Psoas muscle (tissue), 8 donors: ENCODE measurements around the gene SMG6. TPM values are rescaled to one million over a fixed set of nuclear protein-coding genes. Genes with fewer than 3 reads are reported as not detected.

ENCODE experiments used
- ATAC-seq, 4 donors: fragments of 200-7000 bp; cut with Tn5 transposase; one replicate each; pipeline ENCODE4 v1.9.1; 2020; ENCODE audit warnings: moderate library complexity in 3 of 4, mild to moderate bottlenecking in 2 of 4
- DNase-seq, 2 donors: peaks; one replicate each; pipeline ENCODE4 v3.0.0-alpha.2; 2020
- H3K27ac ChIP-seq: fragments of 200-600 bp; one replicate; pipeline ENCODE4 v1.8.0; 2022
- H3K27me3 ChIP-seq, 3 donors: fragments of 200-600 bp in 1 of 3; one replicate each; pipeline versions ENCODE4 v1.6.1 to v1.8.0; 2013 to 2022; ENCODE audit warnings: low read length in 2 of 3, mild to moderate bottlenecking in 2 of 3, moderate library complexity in 1 of 3; ENCODE audit not compliant: insufficient read depth in 3 of 3
- H3K36me3 ChIP-seq, 2 donors: fragments of 200-600 bp in 1 of 2; one replicate each; pipeline versions ENCODE4 v1.6.1 to v1.8.0; 2013 to 2022; ENCODE audit warnings: low read depth in 1 of 2, mild to moderate bottlenecking in 1 of 2, moderate library complexity in 1 of 2; ENCODE audit not compliant: insufficient read depth in 1 of 2
- H3K4me1 ChIP-seq: fragments of 200-600 bp; one replicate; pipeline ENCODE4 v1.8.0; 2022
- H3K4me3 ChIP-seq: fragments of 200-600 bp; one replicate; pipeline ENCODE4 v1.8.0; 2022; ENCODE audit warnings: mild to moderate bottlenecking
- H3K9me3 ChIP-seq: fragments of 200-600 bp; one replicate; pipeline ENCODE4 v1.8.0; 2022
- WGBS, 3 donors: extraction: QIAGEN DNeasy Blood & Tissue Kit; methylation state at CpG; one replicate each; pipeline versions ENCODE4 v1.1.6 to v1.1.7; 2013; 5-methylcytosine and 5-hydroxymethylcytosine counted together
- intact Hi-C, 2 donors: fragments of 100-400 bp; cut with DNase I; formaldehyde crosslinking; loops; one replicate each; pipeline versions ENCODE4 v1.11.0 to v1.14.2; 2022
- polyA plus RNA-seq, 3 donors: library from polyadenylated mRNA; stranded (reverse); fragments of 200-250 nt; gene quantifications; one replicate each; pipeline ENCODE4 v1.2.3, GENCODE V29; 2013
- total RNA-seq, 4 donors: library from RNA; stranded (reverse); fragmentation: NEBNext Ultra II Directional in 2 of 4; extraction: Animal tissue kit (Norgen Biotek cat#: 25700) in 2 of 4; gene quantifications; one replicate each; pipeline versions ENCODE4 v1.2.1 to v1.2.4, GENCODE V29; 2021 to 2023
- TF ChIP-seq, protein P1 (sequence below): fragments of 200-600 bp; IDR thresholded peaks from one replicate; pipeline ENCODE4 v1.8.0; 2022; ENCODE audit warnings: antibody characterized with exemption
- donor health status: healthy with polysubstance abuse.
- donor health status: DM: no; HTN: no; CAD: no; lungs with moderate emphysema.
- donor health status: Bipolar disorder and iron deficiency.
- donor health status: healthy.
- donor health status: DM: yes; HTN: yes; CAD: no.
- donor health status: DM: no; HTN: no; CAD: no.
- donor health status: DM: no; HTN: no; CAD: no.
- donor health status: DM: yes; HTN: yes; CAD: no.

The SMG6 gene
- total and polyA plus RNA-seq, 7 donors, result 9.4 to 24.1 (median 16.3) TPM

DNA sequence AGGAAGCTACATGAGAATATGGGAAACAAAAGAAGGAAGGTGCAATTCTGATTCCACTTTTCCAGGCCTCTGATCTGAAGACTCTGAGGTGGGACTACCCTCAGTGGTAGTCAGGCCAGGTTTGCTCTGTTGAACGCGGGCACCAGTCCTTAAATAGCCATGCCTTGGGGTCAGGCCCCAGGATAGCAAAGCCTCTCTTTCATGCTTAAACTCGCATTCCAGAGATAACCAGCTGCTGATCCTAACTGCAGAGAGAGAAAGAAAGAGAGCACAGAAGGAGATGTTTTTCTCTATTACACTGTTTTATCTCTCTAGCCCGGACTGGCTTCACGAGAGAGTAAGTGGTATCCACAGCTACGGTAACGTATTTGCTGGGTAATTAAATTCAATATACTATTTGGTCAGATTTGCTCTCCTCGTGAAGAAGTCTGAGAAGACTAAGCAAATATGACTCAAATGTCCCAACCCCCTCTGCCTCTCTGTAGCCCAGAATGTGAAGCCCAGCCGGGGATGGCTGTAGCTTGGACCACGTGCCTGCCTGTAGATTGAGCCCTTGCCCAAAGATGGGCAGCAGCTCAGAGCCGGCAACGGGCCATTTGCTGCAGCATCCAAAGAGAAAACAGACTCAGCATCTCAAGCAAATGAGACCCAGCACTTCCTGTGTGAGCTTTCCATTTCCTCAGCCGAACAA lies 122.2 kb downstream of the SMG6 start:
- Histone ChIP-seq H3K9me3 (no peaks in the 10 kb centered on the region), H3K4me3 (no peak overlapping the region), H3K36me3 (peaks cover 0 to 8% of the 10 kb centered on the region in 2 donors), H3K27ac (peak overlapping the region; percentile 52), H3K27me3 (no peaks in the 10 kb centered on the region), H3K4me1 (peaks cover 59% of the 10 kb centered on the region)
- peak; percentile 62 to 68 for DNase-seq
- intact Hi-C loops, result no loop called here
- peak; percentile 37 to 49 (median 47) for ATAC-seq
- TF ChIP-seq, protein P1, sequence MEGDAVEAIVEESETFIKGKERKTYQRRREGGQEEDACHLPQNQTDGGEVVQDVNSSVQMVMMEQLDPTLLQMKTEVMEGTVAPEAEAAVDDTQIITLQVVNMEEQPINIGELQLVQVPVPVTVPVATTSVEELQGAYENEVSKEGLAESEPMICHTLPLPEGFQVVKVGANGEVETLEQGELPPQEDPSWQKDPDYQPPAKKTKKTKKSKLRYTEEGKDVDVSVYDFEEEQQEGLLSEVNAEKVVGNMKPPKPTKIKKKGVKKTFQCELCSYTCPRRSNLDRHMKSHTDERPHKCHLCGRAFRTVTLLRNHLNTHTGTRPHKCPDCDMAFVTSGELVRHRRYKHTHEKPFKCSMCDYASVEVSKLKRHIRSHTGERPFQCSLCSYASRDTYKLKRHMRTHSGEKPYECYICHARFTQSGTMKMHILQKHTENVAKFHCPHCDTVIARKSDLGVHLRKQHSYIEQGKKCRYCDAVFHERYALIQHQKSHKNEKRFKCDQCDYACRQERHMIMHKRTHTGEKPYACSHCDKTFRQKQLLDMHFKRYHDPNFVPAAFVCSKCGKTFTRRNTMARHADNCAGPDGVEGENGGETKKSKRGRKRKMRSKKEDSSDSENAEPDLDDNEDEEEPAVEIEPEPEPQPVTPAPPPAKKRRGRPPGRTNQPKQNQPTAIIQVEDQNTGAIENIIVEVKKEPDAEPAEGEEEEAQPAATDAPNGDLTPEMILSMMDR, result no peak
- 13 to 25% (median 17%) methylated on average over 13 of the region's 13 CpGs for WGBS, 3 donors

DNA sequence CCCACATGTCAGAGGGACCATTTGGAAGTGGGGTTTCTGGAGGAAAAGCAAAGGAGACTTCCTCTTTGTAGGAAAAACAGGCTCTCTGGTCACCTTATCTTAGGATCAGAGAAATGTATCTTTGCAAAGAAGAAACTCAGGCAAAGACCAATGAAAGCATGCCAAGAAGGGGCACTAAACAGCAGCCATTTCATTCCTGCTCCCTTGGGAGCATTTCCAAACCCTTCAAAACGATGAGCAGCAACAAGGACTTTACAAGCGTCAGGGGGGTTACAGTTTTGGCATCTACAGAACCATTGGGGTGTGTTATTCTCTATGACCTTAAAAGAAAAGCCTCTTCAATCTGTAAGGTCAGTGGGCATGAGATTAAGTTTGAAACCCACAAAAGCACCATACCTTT lies 122.8 kb downstream of the SMG6 start:
- intact Hi-C loops, result no loop called here

DNA sequence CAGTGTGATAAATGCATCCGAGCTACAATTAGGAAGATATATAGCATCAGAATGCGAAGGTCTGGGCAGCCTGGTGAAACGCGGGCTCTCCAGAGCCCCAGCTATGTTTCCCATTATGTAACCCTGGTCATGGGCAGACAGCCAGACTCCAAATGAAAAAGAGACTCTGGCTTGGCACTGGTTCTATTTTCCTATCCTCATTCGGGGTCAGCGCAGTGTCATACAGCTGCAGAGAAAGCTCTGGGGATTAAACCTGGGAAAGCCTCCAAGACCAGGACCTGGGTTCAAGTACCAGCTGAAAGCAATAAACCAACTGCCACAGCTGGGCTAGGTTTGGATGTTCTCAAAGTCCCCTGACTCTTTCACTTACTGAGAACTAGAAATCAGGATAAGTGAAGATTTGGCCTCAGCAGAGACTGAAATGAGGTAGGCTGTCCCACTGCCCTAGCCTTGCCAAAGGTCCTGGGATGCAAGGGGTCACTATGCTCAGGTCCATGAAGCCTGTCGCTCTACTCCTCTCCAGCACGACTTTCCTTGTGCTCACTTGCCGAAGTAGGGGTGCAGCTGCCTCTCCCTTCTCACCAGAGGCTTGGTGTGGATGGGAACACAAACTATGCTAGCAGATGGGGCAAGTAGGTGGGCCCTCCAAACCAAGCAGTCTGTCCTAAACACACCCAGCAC lies 123.8 kb downstream of the SMG6 start:
- Histone ChIP-seq H3K27ac (peak overlapping the region; percentile 84), H3K9me3 (no peaks in the 10 kb centered on the region), H3K27me3 (no peaks in the 10 kb centered on the region), H3K4me3 (no peak overlapping the region), H3K4me1 (peaks cover 75% of the 10 kb centered on the region), H3K36me3 (no peaks in the 10 kb centered on the region)
- intact Hi-C loops, result loop anchor here (5.0 kb wide), 2 partner anchors 33 to 58 kb away; no protein-coding TSS in a partner anchor
- DNase-seq (peak; percentile 78 to 83), ATAC-seq (peak; percentile 64 to 86 (median 71))
- TF ChIP-seq, protein P1, result no peak
- 5 to 6% (median 5%) methylated on average over 9 of the region's 9 CpGs for WGBS, 3 donors

More for the DNA sequence above, 122.8 kb downstream of the SMG6 start:
- Histone ChIP-seq H3K4me3 (no peak overlapping the region), H3K36me3 (peaks cover 0 to 2% of the 10 kb centered on the region in 2 donors), H3K27me3 (no peaks in the 10 kb centered on the region), H3K27ac (peak overlapping the region; percentile 52), H3K4me1 (peaks cover 65% of the 10 kb centered on the region), H3K9me3 (no peaks in the 10 kb centered on the region)
- 46 to 55% (median 47%) methylated on average over 2 of the region's 2 CpGs for WGBS, 3 donors
- ATAC-seq, result no peak
- DNase-seq, result no peak
- TF ChIP-seq, protein P1, result no peak

DNA sequence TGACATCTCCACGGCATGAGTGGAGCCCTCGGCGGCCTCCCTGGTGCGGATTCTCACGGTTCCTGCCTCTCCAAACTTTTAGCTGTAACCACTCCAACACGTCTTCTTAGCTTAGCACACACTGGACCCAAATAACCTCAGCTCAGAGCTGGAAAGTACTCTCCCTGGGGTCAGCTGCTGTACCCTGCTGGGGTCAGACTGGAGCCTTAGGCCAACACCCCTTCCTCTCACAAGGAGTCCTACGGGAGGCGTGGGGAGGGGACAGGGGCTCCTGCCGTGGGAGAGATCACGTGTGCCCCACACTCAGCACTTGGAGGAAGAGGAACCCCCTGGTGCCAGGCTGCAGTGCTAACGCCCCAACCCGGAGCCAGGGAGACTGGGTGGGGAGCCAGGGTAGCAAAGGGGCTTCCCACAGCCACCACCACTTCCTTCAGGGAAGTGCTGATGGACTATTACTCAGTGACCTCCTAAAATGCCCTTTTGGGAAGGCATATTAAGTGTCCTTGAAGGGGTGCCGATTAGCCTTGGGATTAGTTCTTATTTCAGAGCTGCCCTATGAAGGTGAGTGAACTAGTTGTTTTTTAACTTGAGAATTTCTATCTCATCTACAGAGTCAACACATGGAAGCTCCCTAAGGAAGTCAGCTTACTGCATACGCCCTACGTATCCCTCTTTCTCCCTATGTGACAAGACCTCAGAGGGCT lies 124.6 kb downstream of the SMG6 start:
- Histone ChIP-seq H3K27me3 (no peaks in the 10 kb centered on the region), H3K27ac (peak overlapping the region; percentile 84), H3K36me3 (no peaks in the 10 kb centered on the region), H3K9me3 (no peaks in the 10 kb centered on the region), H3K4me1 (peaks cover 81% of the 10 kb centered on the region), H3K4me3 (no peak overlapping the region)
- intact Hi-C loops, result loop anchor here (5.0 kb wide), 2 partner anchors 33 to 58 kb away; no protein-coding TSS in a partner anchor
- ATAC-seq (peak in 1 of 4 donors; percentile 4), DNase-seq (peak; percentile 22 to 63)
- TF ChIP-seq, protein P1, result no peak
- WGBS, 3 donors, result 23 to 41% (median 40%) methylated on average over 15 of the region's 15 CpGs
